H9 (cell line): ENCODE data around the gene ARSI. TPM values are rescaled to one million over a fixed set of nuclear protein-coding genes. Genes with fewer than 3 reads are reported as not detected.

ENCODE experiments used
- DNase-seq: peaks from one replicate; pipeline ENCODE4 v3.0.0-alpha.2; 2017
- H2AFZ ChIP-seq: one replicate; pipeline ENCODE4 v1.6.1; 2013; ENCODE audit warnings: mild to moderate bottlenecking, low read length, control low read depth, moderate library complexity
- H2AK5ac ChIP-seq: 2 replicates; pipeline ENCODE4 v1.6.1; 2013; ENCODE audit warnings: low read length, control low read depth, mixed read lengths; ENCODE audit not compliant: insufficient read length
- H2BK120ac ChIP-seq: one replicate; pipeline ENCODE4 v1.6.1; 2013; ENCODE audit warnings: low read depth, mild to moderate bottlenecking, low read length, control low read depth, inconsistent platforms; ENCODE audit not compliant: poor library complexity, severe bottlenecking
- H2BK12ac ChIP-seq: 2 replicates; pipeline ENCODE4 v1.6.1; 2013; ENCODE audit warnings: low read length, control low read depth, mixed read lengths, low read depth; ENCODE audit not compliant: insufficient read length
- H2BK15ac ChIP-seq: 2 replicates; pipeline ENCODE4 v1.6.1; 2013; ENCODE audit warnings: low read depth, low read length, control low read depth
- H2BK20ac ChIP-seq: one replicate; pipeline ENCODE4 v1.6.1; 2013; ENCODE audit warnings: low read depth, mild to moderate bottlenecking, low read length, control low read depth, inconsistent platforms; ENCODE audit not compliant: poor library complexity, severe bottlenecking
- H2BK5ac ChIP-seq: 2 replicates; pipeline ENCODE4 v1.6.1; 2013; ENCODE audit warnings: low read length, control low read depth, mixed read lengths; ENCODE audit not compliant: insufficient read length
- H3K14ac ChIP-seq: 2 replicates; pipeline ENCODE4 v1.6.1; 2013; ENCODE audit warnings: low read length, control low read depth; ENCODE audit not compliant: insufficient read depth
- H3K18ac ChIP-seq: 2 replicates; pipeline ENCODE4 v1.6.1; 2013; ENCODE audit warnings: low read depth, mild to moderate bottlenecking, mixed read lengths, low read length, control low read depth; ENCODE audit not compliant: insufficient read length
- H3K23ac ChIP-seq: 2 replicates; pipeline ENCODE4 v1.6.1; 2013; ENCODE audit warnings: low read length, control low read depth, mixed read lengths, low read depth; ENCODE audit not compliant: insufficient read length
- H3K23me2 ChIP-seq: 2 replicates; pipeline ENCODE4 v1.6.1; 2013; ENCODE audit warnings: low read depth, mild to moderate bottlenecking, mixed read lengths, low read length, control low read depth; ENCODE audit not compliant: insufficient read length, poor library complexity, severe bottlenecking
- H3K27ac ChIP-seq: 2 replicates; pipeline ENCODE4 v1.5.1; 2013; ENCODE audit warnings: low read length, control low read depth, mixed read lengths, low read depth; ENCODE audit not compliant: insufficient read length
- H3K27me3 ChIP-seq: 2 replicates; pipeline ENCODE4 v1.6.1; 2013; ENCODE audit warnings: low read length, control low read depth, inconsistent platforms; ENCODE audit not compliant: insufficient read depth
- H3K4ac ChIP-seq: 2 replicates; pipeline ENCODE4 v1.6.1; 2013; ENCODE audit warnings: low read depth, mild to moderate bottlenecking, control low read depth, inconsistent platforms, low read length, moderate library complexity
- H3K4me1 ChIP-seq: 2 replicates; pipeline ENCODE4 v1.6.1; 2013; ENCODE audit warnings: low read length, control low read depth, inconsistent platforms; ENCODE audit not compliant: insufficient read depth
- H3K4me2 ChIP-seq: 2 replicates; pipeline ENCODE4 v1.6.1; 2013; ENCODE audit warnings: low read length, control low read depth, mixed read lengths; ENCODE audit not compliant: insufficient read length, insufficient read depth
- H3K56ac ChIP-seq: 2 replicates; pipeline ENCODE4 v1.6.1; 2013; ENCODE audit warnings: low read depth, mild to moderate bottlenecking, mixed read lengths, low read length, control low read depth; ENCODE audit not compliant: insufficient read length
- H3K79me1 ChIP-seq: 2 replicates; pipeline ENCODE4 v1.6.1; 2013; ENCODE audit warnings: low read depth, mild to moderate bottlenecking, moderate library complexity, low read length, control low read depth, inconsistent platforms; ENCODE audit not compliant: insufficient read depth, poor library complexity, severe bottlenecking
- H3K79me2 ChIP-seq: 2 replicates; pipeline ENCODE4 v1.6.1; 2013; ENCODE audit warnings: low read length, control low read depth, inconsistent platforms; ENCODE audit not compliant: insufficient read depth
- H3K9ac ChIP-seq: 2 replicates; pipeline ENCODE4 v1.6.1; 2013; ENCODE audit warnings: low read length, control low read depth, mixed read lengths; ENCODE audit not compliant: insufficient read length; ENCODE audit errors: extremely low read depth
- H3K9me3 ChIP-seq: one replicate; pipeline ENCODE4 v1.6.1; 2013; ENCODE audit warnings: low read depth, low read length, inconsistent platforms; ENCODE audit not compliant: control insufficient read depth
- H3T11ph ChIP-seq: one replicate; pipeline ENCODE4 v1.6.1; 2013; ENCODE audit warnings: mild to moderate bottlenecking, low read length, control low read depth, inconsistent platforms
- H4K20me1 ChIP-seq: one replicate; pipeline ENCODE4 v1.6.1; 2013; ENCODE audit not compliant: control insufficient read depth, insufficient read length, insufficient read depth
- H4K5ac ChIP-seq: 2 replicates; pipeline ENCODE4 v1.6.1; 2013; ENCODE audit warnings: low read depth, mild to moderate bottlenecking, mixed read lengths, low read length, control low read depth; ENCODE audit not compliant: insufficient read length
- H4K8ac ChIP-seq: replicated peaks from 2 replicates; pipeline ENCODE4 v1.6.1; 2013; ENCODE audit warnings: low read length, control low read depth, mixed read lengths, low read depth; ENCODE audit not compliant: insufficient read length
- H4K91ac ChIP-seq: 2 replicates; pipeline ENCODE4 v1.6.1; 2013; ENCODE audit warnings: low read depth, mild to moderate bottlenecking, moderate library complexity, mixed read lengths, low read length, control low read depth; ENCODE audit not compliant: insufficient read length
- H3K27ac Mint-ChIP-seq, 3 experiments: 2 replicates in 2 of 3; 3 replicates in 1 of 3; pipeline ENCODE4 v1.8.0; 2020 to 2021; ENCODE audit warnings: mixed read lengths in 3 of 3, mild to moderate bottlenecking in 1 of 3, moderate library complexity in 1 of 3
- H3K27me3 Mint-ChIP-seq: 2 replicates; pipeline ENCODE4 v1.8.0; 2021; ENCODE audit warnings: low read depth, mild to moderate bottlenecking, moderate library complexity, mixed read lengths
- H3K36me3 Mint-ChIP-seq, 3 experiments: 2 replicates in 2 of 3; 3 replicates in 1 of 3; pipeline ENCODE4 v1.8.0; 2020 to 2021; ENCODE audit warnings: low read depth in 3 of 3, mixed read lengths in 3 of 3; ENCODE audit not compliant: insufficient read depth in 1 of 3
- H3K4me1 Mint-ChIP-seq, 2 experiments: 2 replicates each; pipeline ENCODE4 v1.8.0; 2020; ENCODE audit warnings: mixed read lengths in 2 of 2
- H3K4me3 Mint-ChIP-seq, 2 experiments: 2 replicates in 1 of 2; 3 replicates in 1 of 2; pipeline ENCODE4 v1.8.0; 2020 to 2021; ENCODE audit warnings: mild to moderate bottlenecking in 2 of 2, mixed read lengths in 2 of 2, moderate library complexity in 1 of 2
- H3K9me3 Mint-ChIP-seq, 2 experiments: 2 replicates in 1 of 2; 3 replicates in 1 of 2; pipeline ENCODE4 v1.8.0; 2020; ENCODE audit warnings: mild to moderate bottlenecking in 2 of 2, mixed read lengths in 2 of 2, moderate library complexity in 1 of 2
- CTCF ChIP-seq: fragments of 200-600 bp; sonication (generic); conservative IDR thresholded peaks from 3 replicates; pipeline ENCODE4 v1.8.0; 2021; ENCODE audit warnings: antibody characterized with exemption, mild to moderate bottlenecking
- WGBS: extraction: QIAGEN DNeasy Blood & Tissue Kit; methylation state at CpG from one replicate; pipeline ENCODE4 v1.1.7; 2013; ENCODE audit warnings: missing lambda C conversion rate, low lambda C conversion rate, mixed read lengths; ENCODE audit not compliant: insufficient read length; ENCODE audit errors: extremely low coverage; 5-methylcytosine and 5-hydroxymethylcytosine counted together
- total RNA-seq: library from RNA; stranded (reverse); gene quantifications from 2 replicates; pipeline ENCODE4 v1.2.1, GENCODE V29; 2021

ARSI gene
- total RNA-seq, 1 experiment from 2014 or later = 1.7 TPM

GRCh38 chr5:150307617-150308426 is 5.1 kb upstream of the ARSI start:
- Histone ChIP-seq H3K4me1 (peaks cover 5% of the 10 kb centered on the region; the same call in 1 of the 2 replicates), H2BK12ac (no peak overlapping the region), H3K23me2 (peaks cover 3% of the 10 kb centered on the region), H3T11ph (no peak overlapping the region), H4K91ac (no peak overlapping the region), H3K79me2 (no peaks in the 10 kb centered on the region), H3K23ac (no peak overlapping the region), H4K8ac (no peak overlapping the region), H4K5ac (no peak overlapping the region), H3K56ac (no peak overlapping the region), H2AFZ (no peak overlapping the region), H3K18ac (no peak overlapping the region), H3K14ac (no peak overlapping the region), H3K4ac (no peak overlapping the region), H3K9me3 (no peaks in the 10 kb centered on the region), H2BK20ac (no peak overlapping the region), H2BK5ac (no peak overlapping the region), H3K27ac (no peak overlapping the region), H3K9ac (no peak overlapping the region), H2BK120ac (no peak overlapping the region), H3K79me1 (no peaks in the 10 kb centered on the region), H2AK5ac (no peak overlapping the region), H3K27me3 (no peaks in the 10 kb centered on the region), H2BK15ac (no peak overlapping the region), H3K4me2 (no peak overlapping the region), H4K20me1 (no peaks in the 10 kb centered on the region)
- Mint-ChIP-seq H3K36me3 (no peaks in the 10 kb centered on the region), H3K9me3 (no peaks in the 10 kb centered on the region), H3K27ac (no peak overlapping the region), H3K27me3 (peaks cover 5% of the 10 kb centered on the region), H3K4me1 (peaks cover 35 to 42% of the 10 kb centered on the region in 2 experiments), H3K4me3 (no peak overlapping the region)
- no peak for DNase-seq
- no CpG with 5 or more reads among the region's 11 CpGs for WGBS
- no peak for TF ChIP-seq CTCF
